ENCODE data around the gene PTGER1. TPM values are rescaled to one million over a fixed set of nuclear protein-coding genes. Genes with fewer than 3 reads are reported as not detected.

Gene PTGER1
- total and polyA plus RNA-seq, 2 of the 8 experiments (the other 6 are each of a cell fraction or from before 2014, with no cell fraction given): 0.20 to 0.41 TPM

GRCh38 chr19:14473073-14473977 lies 1.8 kb downstream of the PTGER1 start:
- no peak overlapping the region for H3K23ac ChIP-seq (ENCODE audit: insufficient read length)
- DNase-seq (ENCODE audit: low read depth in 1 of 2, low spot score in 2 of 2): peak in 1 of 2 experiments; percentile 68

More at GRCh38 chr19:14473073-14473977, 1.8 kb downstream of the PTGER1 start:
- Histone ChIP-seq H4K8ac (ENCODE audit: extremely low read depth, insufficient read depth, low read length) (no peak overlapping the region), H2BK20ac (ENCODE audit: low read length) (no peak overlapping the region), H2AK5ac (ENCODE audit: low read depth, low read length) (0 out of 2 replicates have a peak overlapping the region, but pooled peaks have one; percentile 5), H3K4ac (replicated peaks; ENCODE audit: insufficient read length, low read depth, low read length) (no peak overlapping the region), H3K4me1 (replicated peaks in 1 of 4; ENCODE audit: control insufficient read depth in 3 of 4, insufficient read depth in 4 of 4, low read length in 3 of 4) (peaks cover 0 to 21% (median 15%) of the 10 kb centered on the region in 4 experiments; a peak in 6 of 7 replicates), H2BK12ac (ENCODE audit: low read depth, low read length) (peak overlapping the region; percentile 87; the same call in 1 of the 2 replicates), H4K91ac (replicated peaks; ENCODE audit: insufficient read length, low read length) (no peak overlapping the region), H2BK120ac (replicated peaks; ENCODE audit: low read depth, low read length) (no peak overlapping the region), H3K14ac (ENCODE audit: insufficient read length) (no peak overlapping the region), H3K18ac (ENCODE audit: extremely low read depth, low read length) (no peak overlapping the region; the same call in 1 of the 2 replicates), H3K9ac (replicated peaks in 1 of 4; ENCODE audit: extremely low read depth in 1 of 4, low read depth in 3 of 4, low read length in 3 of 4) (no peak overlapping the region), H3K36me3 (ENCODE audit: control insufficient read depth in 2 of 4, insufficient read depth in 4 of 4, low read length in 3 of 4) (peaks cover 0 to 9% (median 5%) of the 10 kb centered on the region in 4 experiments; a peak in 4 of 8 replicates), H3K4me2 (ENCODE audit: insufficient read depth in 1 of 2, low read depth in 2 of 2, low read length in 2 of 2) (peak overlapping the region; percentile 57 to 76), H4K5ac (ENCODE audit: insufficient read length, low read depth, low read length) (no peak overlapping the region), H3K23me2 (ENCODE audit: low read depth, low read length) (peaks cover 4% of the 10 kb centered on the region), H3K9me3 (ENCODE audit: insufficient read depth in 2 of 2, low read depth in 1 of 2, low read length in 1 of 2) (no peaks in the 10 kb centered on the region), H4K20me1 (replicated peaks in 1 of 2; ENCODE audit: control insufficient read depth in 1 of 2, insufficient read depth in 2 of 2, low read length in 2 of 2) (peaks cover 0 to 5% of the 10 kb centered on the region in 2 experiments), H3K56ac (replicated peaks; ENCODE audit: insufficient read length, low read depth, low read length) (no peak overlapping the region), H2AFZ (ENCODE audit: low read length) (no peak overlapping the region), H3K79me2 (ENCODE audit: control insufficient read depth in 1 of 2, insufficient read depth in 2 of 2, low read length in 2 of 2) (no peaks in the 10 kb centered on the region), H3K79me1 (ENCODE audit: low read depth, low read length) (no peaks in the 10 kb centered on the region), H3K27ac (ENCODE audit: low read depth, low read length) (no peak overlapping the region), H3K27me3 (replicated peaks in 1 of 4; ENCODE audit: control insufficient read depth in 3 of 4, extremely low read depth in 1 of 4, insufficient read depth in 3 of 4, low read length in 3 of 4) (no peaks in the 10 kb centered on the region), H2BK5ac (ENCODE audit: low read depth, low read length) (no peak overlapping the region; the same call in 1 of the 2 replicates), H2BK15ac (ENCODE audit: low read length) (peak overlapping the region; percentile 55; the same call in 1 of the 2 replicates), H3K4me3 (ENCODE audit: extremely low read depth in 1 of 4, insufficient read depth in 2 of 4, low read depth in 3 of 4, low read length in 4 of 4) (peak overlapping the region; percentile 29 to 62 (median 40); a peak in 7 of 8 replicates)
- TF ChIP-seq RNF2 (IDR thresholded peaks at IDR 0.05; ENCODE audit: borderline replicate concordance, low read depth, low read length, missing control alignments, poor library complexity, severe bottlenecking) (no peak), MAX (IDR thresholded peaks at IDR 0.05) (0 out of 2 replicates have a peak, but pooled peaks have one; percentile 2), E2F6 (IDR thresholded peaks at IDR 0.05) (peak; percentile 79), GABPA (IDR thresholded peaks at IDR 0.05; ENCODE audit: borderline replicate concordance, insufficient read depth, low read length) (0 out of 2 replicates have a peak, but pooled peaks have one; percentile 21)
- ChIA-PET CTCF (ENCODE audit: partially characterized antibody) (interaction anchor here (0.6 to 4.2 kb wide), 27 partner anchors 8 to 373 kb away, joined by 3 to 20 read pairs (median 4); partner anchors contain the start of genes DNAJB1 and PKN1), POLR2A (ENCODE audit: partially characterized antibody) (interaction anchor here (0.6 to 2.6 kb wide), 18 partner anchors 8 to 1792 kb away, joined by 3 to 13 read pairs (median 4); partner anchors contain the start of genes ASF1B, DHPS, DNAJB1 and GIPC1)
- WGBS, 2 experiments (ENCODE audit: extremely low coverage in 1 of 2, insufficient coverage in 1 of 2, insufficient read length in 1 of 2, insufficient replicate concordance in 2 of 2, low coverage in 1 of 2, low lambda C conversion rate in 2 of 2, missing lambda C conversion rate in 1 of 2): 87% methylated on average over 53 of the region's 97 CpGs; no CpG with 5 or more reads in 1 of the 2 experiments
- FAIRE-seq: no peak
